Osteocyte (in vitro differentiated cells): ENCODE results near the gene CAB39. TPM values are rescaled to one million over a fixed set of nuclear protein-coding genes. Genes with fewer than 3 reads are reported as not detected.

ENCODE experiments used
- DNase-seq: peaks from one replicate; pipeline ENCODE4 v3.0.0; 2021; ENCODE audit warnings: mixed read lengths; ENCODE audit not compliant: unreplicated experiment; ENCODE audit errors: extremely low spot score
- H3K27ac Mint-ChIP-seq: one replicate; pipeline ENCODE4 v1.8.0; 2021; ENCODE audit warnings: mild to moderate bottlenecking, mixed read lengths; ENCODE audit not compliant: unreplicated experiment
- H3K27me3 Mint-ChIP-seq: one replicate; pipeline ENCODE4 v1.8.0; 2021; ENCODE audit warnings: mixed read lengths; ENCODE audit not compliant: unreplicated experiment
- H3K36me3 Mint-ChIP-seq: one replicate; pipeline ENCODE4 v1.8.0; 2021; ENCODE audit warnings: mixed read lengths; ENCODE audit not compliant: unreplicated experiment
- H3K4me1 Mint-ChIP-seq: one replicate; pipeline ENCODE4 v1.8.0; 2021; ENCODE audit warnings: mixed read lengths; ENCODE audit not compliant: unreplicated experiment
- H3K4me3 Mint-ChIP-seq: one replicate; pipeline ENCODE4 v1.8.0; 2021; ENCODE audit warnings: mild to moderate bottlenecking, moderate library complexity, mixed read lengths; ENCODE audit not compliant: unreplicated experiment
- H3K9me3 Mint-ChIP-seq: one replicate; pipeline ENCODE4 v1.8.0; 2021; ENCODE audit warnings: mixed read lengths; ENCODE audit not compliant: unreplicated experiment
- total RNA-seq: library from RNA; stranded (reverse); gene quantifications from 2 replicates; pipeline ENCODE4 v1.2.1, GENCODE V29; 2021
- TF ChIP-seq, protein P1 (sequence below): fragments of 200-600 bp; sonication (generic); IDR thresholded peaks from 2 replicates; pipeline ENCODE4 v1.5.0; 2021; ENCODE audit warnings: antibody characterized with exemption, mild to moderate bottlenecking, moderate library complexity

CAB39 gene
- total RNA-seq, 1 donor from 2014 or later: 40.8 TPM

DNA sequence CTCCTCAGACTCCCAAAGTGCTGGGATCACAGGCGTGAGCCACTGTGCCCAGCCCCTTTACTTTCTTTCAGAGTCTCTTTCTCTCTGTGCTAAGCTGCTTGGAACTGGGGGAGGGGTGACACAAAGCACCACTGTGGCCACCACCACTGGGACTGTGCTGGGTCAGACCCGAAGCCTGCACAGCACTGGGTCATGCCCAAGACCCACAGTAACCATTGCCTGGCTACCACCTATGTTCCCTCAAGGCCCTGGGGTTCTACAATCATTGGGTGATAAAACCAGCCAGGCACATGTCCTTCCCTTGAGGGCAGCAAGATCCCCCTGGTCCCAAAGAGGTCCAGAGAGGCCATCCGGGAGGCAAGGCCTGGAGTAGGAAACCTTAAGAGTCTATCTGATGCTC is 9.1 kb upstream of the CAB39 start:
- Mint-ChIP-seq H3K9me3 (peaks cover 10% of the 10 kb centered on the region), H3K4me3 (no peak overlapping the region), H3K27ac (no peak overlapping the region), H3K27me3 (peaks cover 22% of the 10 kb centered on the region), H3K36me3 (no peaks in the 10 kb centered on the region), H3K4me1 (no peaks in the 10 kb centered on the region)
- TF ChIP-seq, protein P1, sequence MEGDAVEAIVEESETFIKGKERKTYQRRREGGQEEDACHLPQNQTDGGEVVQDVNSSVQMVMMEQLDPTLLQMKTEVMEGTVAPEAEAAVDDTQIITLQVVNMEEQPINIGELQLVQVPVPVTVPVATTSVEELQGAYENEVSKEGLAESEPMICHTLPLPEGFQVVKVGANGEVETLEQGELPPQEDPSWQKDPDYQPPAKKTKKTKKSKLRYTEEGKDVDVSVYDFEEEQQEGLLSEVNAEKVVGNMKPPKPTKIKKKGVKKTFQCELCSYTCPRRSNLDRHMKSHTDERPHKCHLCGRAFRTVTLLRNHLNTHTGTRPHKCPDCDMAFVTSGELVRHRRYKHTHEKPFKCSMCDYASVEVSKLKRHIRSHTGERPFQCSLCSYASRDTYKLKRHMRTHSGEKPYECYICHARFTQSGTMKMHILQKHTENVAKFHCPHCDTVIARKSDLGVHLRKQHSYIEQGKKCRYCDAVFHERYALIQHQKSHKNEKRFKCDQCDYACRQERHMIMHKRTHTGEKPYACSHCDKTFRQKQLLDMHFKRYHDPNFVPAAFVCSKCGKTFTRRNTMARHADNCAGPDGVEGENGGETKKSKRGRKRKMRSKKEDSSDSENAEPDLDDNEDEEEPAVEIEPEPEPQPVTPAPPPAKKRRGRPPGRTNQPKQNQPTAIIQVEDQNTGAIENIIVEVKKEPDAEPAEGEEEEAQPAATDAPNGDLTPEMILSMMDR: no peak
- DNase-seq: peak; percentile 60

DNA sequence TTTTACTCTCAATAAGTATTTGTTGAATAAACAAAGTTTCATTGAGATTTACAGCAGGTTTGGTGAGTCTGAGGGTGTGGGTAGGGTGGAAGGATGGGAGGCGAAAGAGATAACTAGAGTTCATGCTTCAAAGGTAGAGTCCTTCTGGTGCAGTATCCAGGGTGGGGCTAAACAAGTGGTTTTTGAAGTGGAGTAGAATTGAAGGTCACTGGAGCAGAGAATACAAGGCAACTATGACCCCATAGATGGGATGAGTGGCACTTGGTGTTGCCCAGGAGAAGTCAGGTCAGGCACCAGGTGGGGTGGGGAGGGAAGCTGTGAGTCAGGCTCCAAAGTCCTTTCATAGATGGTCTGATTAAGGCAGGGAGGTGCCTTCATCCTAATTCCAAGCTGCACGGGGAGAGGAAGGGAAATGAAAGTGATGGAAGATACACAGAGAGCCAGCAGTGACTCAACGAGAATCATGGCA is 6.6 kb upstream of the CAB39 start:
- Mint-ChIP-seq H3K9me3 (peaks cover 10% of the 10 kb centered on the region), H3K27me3 (peaks cover 10% of the 10 kb centered on the region), H3K27ac (no peak overlapping the region), H3K36me3 (no peaks in the 10 kb centered on the region), H3K4me1 (no peaks in the 10 kb centered on the region), H3K4me3 (no peak overlapping the region)
- TF ChIP-seq, protein P1: no peak
- peak; percentile 19 for DNase-seq

DNA sequence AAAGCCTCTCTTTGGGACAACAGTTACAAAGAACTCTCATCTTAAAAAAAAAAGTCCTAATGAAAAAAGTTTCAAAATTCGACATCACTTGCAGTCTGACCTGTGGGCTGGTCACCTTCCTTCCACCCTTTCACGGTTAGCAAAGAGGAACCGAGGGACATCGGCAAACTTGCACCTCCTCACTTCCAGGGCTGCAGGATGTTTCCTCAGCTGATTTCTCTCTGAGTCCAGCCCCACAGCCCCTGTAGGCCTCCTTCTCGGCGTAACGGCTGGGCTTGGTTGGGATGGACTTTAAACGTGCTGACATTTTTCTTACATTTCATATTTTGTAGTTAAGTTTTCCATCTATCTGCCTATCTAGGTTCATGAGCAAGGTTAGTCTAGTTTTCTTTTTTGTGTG is 5.7 kb upstream of the CAB39 start:
- Mint-ChIP-seq H3K4me3 (no peak overlapping the region), H3K27me3 (peaks cover 4% of the 10 kb centered on the region), H3K36me3 (no peaks in the 10 kb centered on the region), H3K4me1 (peaks cover under 1% of the 10 kb centered on the region), H3K9me3 (peaks cover 10% of the 10 kb centered on the region), H3K27ac (no peak overlapping the region)
- peak; percentile 59 for DNase-seq
- TF ChIP-seq, protein P1: no peak

DNA sequence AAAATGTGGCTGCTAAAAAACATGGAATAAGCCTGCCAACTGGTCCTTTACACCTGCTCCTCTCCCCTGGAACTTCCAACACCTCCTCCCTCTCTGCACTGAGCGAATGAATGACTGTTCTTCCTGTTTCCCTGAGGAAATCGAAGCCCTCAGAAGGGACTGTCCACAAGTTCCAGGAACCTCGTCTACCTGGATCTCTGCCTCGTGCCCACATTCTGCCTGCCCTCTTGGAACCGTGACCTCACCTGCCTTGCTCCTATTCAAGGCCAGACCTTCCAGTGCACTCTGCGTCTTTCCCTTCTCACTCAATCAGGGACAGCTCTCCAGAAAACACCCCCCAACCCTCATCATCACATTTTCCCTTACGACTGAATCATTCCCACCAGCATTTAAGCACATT is 4.4 kb upstream of the CAB39 start:
- H3K4me1 Mint-ChIP-seq: peaks cover 4% of the 10 kb centered on the region
- no peak overlapping the region for H3K4me3 Mint-ChIP-seq
- no peak overlapping the region for H3K27ac Mint-ChIP-seq
- H3K9me3 Mint-ChIP-seq: peaks cover 4% of the 10 kb centered on the region
- TF ChIP-seq, protein P1: no peak
- H3K27me3 Mint-ChIP-seq: no peaks in the 10 kb centered on the region
- no peaks in the 10 kb centered on the region for H3K36me3 Mint-ChIP-seq
- DNase-seq: peak; percentile 54

DNA sequence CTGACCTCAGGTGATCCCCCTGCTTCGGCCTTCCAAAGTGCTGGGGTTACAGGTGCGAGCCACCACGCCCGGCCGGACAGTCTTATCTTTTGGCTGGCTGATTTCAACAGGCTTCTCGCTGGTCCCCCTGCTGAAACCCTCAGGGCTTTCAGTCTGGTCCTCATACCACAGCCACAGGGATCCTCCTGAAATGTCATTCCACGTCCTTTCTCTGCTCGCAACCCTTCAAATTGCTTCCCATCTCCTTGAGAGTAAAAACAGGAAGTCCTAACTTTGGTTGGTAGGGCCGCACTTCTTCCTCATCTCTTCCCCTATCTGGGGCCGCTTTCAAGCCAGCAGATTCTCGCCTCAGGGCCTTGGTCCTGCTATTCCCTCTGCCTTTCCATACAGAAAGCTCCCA is 1.4 kb upstream of the CAB39 start:
- DNase-seq: peak; percentile 49
- TF ChIP-seq, protein P1: no peak
- Mint-ChIP-seq H3K36me3 (peaks cover 3% of the 10 kb centered on the region), H3K9me3 (no peaks in the 10 kb centered on the region), H3K27ac (no peak overlapping the region), H3K4me3 (peak overlapping the region; percentile 27), H3K27me3 (no peaks in the 10 kb centered on the region), H3K4me1 (peaks cover 27% of the 10 kb centered on the region)
